ENCODE results near the gene OGT. TPM values are rescaled to one million over a fixed set of nuclear protein-coding genes. Genes with fewer than 3 reads are reported as not detected.
"Not testable (repeated sequence)": the region's sequence is repeated elsewhere in the genome, so short reads cannot be mapped to it uniquely, and the experiment has no call there.

OGT gene
- total RNA-seq, 1 experiment from 2014 or later, result 55.3 TPM

DNA sequence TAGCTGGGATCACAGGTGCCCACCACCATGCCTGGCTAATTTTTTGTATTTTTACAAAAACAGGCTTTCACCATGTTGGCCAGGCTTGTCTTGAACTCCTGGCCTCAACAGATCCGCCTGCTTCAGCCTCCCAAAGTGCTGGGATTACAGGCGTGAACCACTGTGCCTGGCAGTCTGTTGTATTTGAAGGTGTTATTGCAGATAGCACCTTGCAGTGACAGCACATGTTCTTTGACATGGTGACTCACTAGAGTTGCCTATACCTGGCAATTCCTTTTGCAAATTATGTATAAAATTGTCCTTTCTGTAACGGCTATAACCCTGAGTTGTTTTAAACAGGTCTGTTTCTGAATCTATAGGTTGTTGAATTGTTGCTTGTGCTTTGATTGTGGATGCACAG is 7.9 kb downstream of the OGT start:
- no peak for DNase-seq (ENCODE audit: low read depth)

DNA sequence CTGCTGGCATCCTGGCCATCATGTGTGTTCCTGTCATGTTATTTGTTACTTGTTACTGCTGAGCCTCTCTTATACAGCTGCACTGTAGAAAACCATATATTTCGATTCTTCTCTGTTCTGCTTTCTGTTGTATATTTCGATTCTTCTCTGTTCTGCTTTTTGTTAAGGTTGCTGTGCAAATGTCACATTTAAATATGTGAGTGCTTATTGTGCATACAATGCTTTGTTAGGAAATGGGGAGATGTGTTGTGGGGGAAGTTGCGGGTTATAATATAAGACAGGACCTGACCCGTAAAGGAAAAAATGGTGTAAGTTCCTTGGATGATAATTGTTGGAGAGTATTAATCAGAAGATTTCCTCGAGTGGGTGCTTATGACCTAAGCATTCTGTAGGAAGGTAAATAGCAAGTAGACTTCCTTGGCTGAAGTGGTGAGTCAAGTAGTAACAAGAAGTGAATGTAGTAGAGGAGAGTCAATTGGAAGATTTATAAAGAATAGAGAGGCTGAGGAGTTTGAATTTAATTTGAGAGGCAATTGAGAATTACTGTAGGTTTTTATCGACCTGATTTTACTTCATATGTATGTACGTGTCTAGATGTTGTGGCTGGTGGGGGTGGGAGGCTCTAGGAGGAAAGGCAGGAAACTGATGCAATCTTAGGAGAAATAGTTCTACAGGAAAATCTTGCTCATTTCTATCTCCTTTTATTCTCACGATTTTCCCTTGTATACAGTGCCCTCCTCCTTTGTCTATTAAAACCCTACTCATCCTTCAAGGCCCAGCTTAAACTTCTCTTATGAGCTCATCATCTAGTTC is 8.5 kb downstream of the OGT start:
- DNase-seq (ENCODE audit: low read depth), result no peak

DNA sequence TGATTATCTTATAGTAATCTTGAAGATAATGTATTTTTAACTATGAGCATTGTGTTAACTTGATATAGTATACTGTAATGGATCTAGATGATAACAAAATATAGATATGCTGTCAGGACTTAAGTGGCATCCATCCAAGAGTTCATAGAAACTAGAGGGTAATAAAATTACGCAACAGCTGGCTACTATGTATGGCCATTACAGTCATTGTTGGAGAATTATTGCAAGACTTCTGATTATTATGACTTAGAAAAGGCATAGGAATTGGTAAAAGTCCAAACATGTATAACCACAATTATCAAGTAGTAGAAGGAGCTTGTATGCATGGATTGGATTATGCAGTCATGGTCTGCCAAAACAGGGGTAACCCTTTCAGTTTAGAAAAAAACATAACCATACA is 9.5 kb downstream of the OGT start:
- DNase-seq (ENCODE audit: low read depth), result peak; percentile 12

DNA sequence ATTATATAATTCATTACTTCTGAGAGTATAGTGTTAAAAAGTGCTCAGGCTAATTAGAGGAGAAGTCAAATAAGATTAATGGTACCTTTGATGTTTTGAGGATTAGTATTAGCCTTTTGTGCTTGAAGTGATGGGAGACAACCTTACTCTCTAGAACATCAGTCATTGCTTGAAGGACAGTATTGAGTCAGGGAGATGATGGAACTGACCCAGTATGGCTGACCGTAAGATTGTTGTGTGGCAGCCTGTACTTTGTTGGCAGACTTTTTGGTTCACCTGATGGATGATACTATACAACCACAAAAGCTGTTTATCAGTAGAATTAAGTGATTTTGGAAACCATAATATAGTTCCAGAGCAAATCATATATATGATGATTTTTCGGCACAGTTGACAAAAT is 9.9 kb downstream of the OGT start:
- DNase-seq (ENCODE audit: low read depth), result no peak

DNA sequence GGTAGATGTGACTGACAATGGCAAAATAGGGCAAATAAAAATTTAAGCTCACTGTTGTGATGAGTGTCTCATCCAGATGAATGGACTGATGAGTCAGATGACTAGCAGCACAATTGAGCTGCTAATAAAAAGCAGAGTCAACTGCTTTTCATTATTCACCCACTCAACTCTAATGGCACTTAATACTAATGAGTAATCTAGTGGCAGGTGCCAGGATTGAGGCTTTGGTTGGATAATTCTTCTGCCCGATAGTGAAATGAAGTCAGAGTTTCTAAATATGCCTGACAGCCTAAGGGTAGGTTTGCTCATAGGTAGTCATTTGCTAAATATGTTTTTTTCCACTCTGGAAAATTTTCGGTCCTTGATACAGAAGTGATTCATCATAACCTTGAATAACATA is 10.4 kb downstream of the OGT start:
- DNase-seq (ENCODE audit: low read depth), result peak; percentile 72

DNA sequence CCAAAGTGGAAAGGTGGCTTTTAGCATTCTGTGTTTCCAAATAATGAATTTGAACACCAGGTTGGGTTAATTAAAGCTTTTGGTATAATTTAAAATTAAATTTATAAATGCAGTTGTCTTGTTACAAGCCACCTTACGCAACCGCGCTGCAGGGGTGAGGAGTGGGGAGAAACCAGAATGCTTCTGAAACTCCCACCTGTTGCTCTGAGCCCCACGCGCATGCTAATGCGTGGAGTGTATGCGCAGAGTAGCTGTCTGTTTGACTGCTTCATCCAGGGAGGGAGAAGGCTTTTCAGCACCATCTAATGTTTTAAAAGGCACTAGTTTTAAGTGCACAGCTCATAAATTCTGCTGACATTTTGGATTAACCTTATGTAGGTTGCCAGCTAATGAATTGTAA is 12.5 kb downstream of the OGT start:
- DNase-seq (ENCODE audit: low read depth), result no peak

DNA sequence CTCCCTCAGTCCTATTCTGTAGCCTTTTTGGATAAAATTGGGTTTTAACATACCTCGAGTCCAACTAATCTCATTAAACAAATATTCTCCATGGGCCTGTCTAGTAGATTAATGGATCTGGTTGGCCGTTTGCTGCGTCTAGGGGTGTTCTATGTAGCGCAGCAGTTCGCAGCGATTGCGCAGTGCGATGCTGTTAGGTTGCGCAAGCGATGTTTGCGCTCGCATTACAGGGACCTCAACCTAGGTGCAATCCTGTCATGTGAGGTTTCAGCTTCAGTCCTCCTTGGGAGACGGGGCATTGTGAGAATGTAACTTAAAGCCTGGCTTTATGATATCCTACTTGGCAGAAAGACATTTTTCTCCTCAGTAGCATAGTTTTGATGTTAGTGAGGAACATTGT is 14.0 kb downstream of the OGT start:
- no peak for DNase-seq (ENCODE audit: low read depth)

DNA sequence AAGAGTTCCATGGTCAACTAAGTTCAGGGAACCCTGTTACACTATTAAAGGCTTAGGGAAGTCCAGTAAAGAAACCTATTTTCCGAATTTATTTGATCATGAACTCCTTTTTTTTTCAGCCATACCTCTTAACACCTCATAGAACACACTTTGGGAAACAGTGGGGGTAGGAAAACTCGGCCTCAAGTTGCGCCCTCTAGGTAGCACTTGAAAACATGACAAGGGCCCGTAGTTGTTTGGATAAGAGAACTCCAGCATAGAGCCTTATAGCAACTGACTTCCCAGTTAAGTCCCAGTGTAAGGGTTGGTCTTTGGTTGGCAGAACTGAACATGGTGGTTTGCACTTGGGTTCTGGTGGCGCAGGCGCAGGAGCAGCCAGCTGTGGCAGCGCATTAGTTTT is 14.4 kb downstream of the OGT start:
- no peak for DNase-seq (ENCODE audit: low read depth)

DNA sequence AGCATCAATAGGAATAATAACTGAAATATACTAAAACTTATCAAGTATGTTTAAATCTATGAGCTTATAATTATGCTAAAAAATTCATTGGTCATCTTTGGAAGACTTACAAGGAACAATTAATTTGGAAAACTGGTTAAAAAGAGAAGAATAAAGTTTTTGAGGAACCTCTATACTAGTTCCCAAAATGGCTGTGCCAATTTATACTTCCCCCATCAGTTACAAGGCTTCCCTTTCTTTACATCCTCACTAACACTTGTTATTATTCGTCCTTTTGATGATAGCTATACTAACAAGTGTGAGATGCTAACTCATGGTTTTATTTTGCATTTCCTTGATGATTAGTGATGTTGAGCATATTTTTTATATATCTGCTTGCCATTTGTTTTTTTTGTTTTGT is 17.1 kb downstream of the OGT start:
- DNase-seq (ENCODE audit: low read depth), result no peak

DNA sequence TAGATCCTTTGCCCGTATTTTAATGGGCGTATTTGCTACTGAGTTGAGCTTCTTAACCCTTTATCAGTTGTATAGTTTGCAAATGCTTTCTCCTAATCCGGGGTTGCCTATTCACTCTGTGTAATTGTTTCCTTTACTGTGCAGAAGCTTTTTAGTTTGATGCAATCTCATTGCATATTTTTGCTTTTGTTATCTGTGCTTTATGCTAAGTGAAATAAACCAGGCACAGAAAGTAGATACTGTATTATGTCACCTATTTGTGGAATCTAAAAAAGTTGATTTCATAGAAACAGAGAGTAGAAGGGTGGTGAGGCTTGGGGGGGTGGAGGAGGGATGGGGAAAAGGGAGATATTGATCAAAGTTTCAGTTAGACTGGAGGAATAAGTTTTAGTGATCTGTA is 17.7 kb downstream of the OGT start:
- DNase-seq (ENCODE audit: low read depth), result no peak

DNA sequence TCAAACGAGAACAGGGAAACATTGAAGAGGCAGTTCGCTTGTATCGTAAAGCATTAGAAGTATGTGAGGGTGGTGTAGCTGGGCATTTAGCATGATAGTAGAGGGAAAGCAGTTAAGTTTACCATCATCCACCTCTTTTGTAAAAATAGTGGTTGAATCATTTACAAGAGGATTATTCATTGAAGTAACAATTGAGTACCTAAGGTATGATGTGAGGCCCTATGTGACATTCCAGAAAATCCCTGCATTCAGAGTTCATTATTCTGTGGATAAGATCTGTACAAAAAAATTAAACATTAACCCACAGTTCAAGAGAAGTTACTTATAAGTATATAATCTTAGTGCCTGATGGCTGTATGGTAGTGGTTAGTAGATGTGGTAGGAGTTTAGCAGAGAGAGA is 23.1 kb downstream of the OGT start:
- DNase-seq (ENCODE audit: low read depth), result no peak

DNA sequence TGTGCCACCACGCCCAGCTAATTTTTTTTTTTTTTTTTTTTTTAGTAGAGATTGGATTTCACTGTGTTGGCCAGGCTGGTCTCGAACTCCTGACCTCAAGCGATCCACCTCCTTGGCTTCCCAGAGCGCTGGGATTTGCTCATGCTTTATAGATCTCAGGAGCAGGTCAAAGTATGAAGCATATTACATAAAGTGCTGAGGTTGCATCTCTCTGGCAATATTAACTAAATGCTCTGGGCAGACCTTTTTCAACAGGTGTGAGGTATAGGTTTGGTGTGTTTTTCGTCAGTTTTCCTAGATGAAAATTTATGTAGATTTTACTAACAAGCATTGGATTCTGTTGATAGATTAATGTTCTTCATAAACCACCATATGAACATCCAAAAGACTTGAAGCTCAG is 26.0 kb downstream of the OGT start:
- no peak for DNase-seq (ENCODE audit: low read depth)

DNA sequence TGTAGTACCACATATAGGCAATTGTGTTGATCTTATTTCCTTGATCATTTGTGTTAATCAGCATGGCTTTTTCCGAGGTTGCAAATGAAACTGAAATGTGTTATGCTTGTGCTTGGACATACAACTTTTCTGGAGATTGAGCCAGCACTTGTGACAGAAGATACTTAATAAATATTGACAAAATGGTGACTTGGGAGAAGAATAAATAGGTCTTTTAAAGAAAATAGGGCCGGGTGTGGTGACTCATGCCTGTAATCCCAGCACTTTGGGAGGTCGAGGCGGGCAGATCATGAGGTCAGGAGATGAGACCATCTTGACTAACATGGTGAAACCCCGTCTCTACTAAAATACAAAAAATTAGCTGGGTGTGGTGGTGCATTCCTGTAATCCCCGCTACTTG is 26.9 kb downstream of the OGT start:
- not testable (repeated sequence) for DNase-seq (ENCODE audit: low read depth)

DNA sequence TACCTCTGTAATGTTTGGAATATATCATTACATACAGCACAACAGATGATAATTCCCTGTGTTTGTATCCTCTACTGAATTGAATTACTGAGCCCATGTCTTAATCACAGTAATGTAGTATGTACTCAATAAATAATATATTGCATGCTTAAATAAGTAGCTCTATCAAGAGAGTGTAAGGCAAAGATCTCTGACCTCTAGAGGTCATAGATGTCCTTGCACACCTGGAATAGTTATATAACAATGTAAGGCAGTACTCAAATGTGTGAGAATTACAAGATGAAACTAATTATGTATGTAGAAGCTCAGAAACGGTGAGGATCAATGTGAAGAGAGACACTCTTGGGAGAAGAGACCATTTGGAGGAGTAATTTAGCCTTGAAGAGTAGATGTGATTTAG is 31.0 kb downstream of the OGT start:
- no peak for DNase-seq (ENCODE audit: low read depth)

DNA sequence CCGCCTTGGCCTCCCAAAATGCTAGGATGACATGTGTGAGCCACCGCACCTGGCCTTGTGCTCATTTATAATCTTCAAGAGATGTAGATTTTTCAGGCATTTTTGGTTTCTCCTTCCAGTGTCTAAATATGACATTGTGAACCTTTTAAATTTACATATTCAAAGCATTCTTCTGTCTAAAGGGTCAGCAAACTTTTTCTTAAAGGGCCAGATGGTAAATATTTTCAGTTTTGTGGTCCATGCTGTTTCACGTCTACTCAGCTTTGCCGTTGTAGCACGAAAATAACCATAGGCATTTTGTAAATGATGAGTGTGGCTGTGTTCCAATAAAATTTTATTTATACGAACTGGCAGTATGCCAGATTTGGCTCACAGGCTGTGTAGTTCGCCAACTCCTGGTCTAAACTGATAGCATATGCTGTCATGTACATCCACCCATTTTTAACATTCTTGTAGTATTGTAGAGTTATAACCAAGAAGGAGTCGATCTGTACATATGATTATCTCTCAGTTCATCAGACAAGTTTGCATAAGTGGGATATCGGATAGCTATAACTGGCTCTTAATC is 32.7 kb downstream of the OGT start:
- DNase-seq (ENCODE audit: low read depth), result no peak

DNA sequence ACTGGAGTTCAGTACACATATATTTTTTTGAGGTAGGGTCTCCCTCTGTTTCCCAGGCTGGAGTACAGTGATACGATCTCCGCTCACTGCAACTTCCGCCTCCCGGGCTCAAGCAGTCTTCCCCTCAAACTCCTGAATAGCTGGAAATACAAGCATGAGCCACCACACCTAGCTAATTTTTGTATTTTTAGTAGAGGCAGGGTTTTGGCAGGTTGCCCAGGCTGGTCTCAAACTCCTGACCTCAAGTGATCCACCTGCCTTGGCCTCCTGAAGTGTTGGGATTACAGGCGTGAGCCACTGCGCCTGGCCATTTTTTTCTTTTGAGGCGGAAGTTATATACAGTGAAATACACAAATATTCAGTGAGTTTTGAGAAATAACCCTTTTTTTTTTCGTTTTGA is 38.5 kb downstream of the OGT start:
- DNase-seq (ENCODE audit: low read depth), result not testable (repeated sequence)

DNA sequence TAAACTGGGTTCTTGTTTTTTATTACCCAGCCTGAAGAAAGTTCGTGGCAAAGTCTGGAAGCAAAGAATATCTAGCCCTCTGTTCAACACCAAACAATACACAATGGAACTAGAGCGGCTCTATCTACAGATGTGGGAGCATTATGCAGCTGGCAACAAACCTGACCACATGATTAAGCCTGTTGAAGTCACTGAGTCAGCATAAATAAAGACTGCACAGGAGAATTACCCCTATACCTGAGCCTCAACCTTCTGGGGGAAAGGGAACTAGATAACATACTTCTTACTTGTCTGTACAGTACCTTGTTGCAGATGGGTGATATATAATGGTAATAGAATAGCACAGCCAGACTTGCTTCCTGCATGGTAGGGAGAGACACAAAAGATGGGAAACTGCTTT is 40.7 kb downstream of the OGT start:
- DNase-seq (ENCODE audit: low read depth), result no peak

DNA sequence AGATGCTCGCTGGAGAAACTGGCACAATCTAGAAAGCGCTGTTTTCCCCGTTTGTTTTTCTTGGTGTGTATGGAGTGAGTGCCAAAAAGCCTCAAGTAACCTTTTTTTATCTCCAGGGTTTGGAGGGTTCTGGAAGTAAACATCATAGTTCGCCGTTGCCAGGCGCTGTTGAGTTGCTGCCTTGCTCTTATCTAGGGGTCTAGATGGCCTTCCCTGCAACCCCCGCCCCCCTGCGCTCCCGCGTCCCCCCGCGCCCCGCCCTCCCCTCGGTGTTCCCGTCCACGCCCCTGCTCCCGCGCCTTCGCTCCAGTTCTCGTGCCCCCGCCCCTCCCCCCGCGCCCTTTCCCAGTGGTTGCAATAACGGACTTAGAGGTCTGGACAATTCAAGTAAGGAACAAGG is 44.8 kb downstream of the OGT start:
- DNase-seq (ENCODE audit: low read depth), result no peak

DNA sequence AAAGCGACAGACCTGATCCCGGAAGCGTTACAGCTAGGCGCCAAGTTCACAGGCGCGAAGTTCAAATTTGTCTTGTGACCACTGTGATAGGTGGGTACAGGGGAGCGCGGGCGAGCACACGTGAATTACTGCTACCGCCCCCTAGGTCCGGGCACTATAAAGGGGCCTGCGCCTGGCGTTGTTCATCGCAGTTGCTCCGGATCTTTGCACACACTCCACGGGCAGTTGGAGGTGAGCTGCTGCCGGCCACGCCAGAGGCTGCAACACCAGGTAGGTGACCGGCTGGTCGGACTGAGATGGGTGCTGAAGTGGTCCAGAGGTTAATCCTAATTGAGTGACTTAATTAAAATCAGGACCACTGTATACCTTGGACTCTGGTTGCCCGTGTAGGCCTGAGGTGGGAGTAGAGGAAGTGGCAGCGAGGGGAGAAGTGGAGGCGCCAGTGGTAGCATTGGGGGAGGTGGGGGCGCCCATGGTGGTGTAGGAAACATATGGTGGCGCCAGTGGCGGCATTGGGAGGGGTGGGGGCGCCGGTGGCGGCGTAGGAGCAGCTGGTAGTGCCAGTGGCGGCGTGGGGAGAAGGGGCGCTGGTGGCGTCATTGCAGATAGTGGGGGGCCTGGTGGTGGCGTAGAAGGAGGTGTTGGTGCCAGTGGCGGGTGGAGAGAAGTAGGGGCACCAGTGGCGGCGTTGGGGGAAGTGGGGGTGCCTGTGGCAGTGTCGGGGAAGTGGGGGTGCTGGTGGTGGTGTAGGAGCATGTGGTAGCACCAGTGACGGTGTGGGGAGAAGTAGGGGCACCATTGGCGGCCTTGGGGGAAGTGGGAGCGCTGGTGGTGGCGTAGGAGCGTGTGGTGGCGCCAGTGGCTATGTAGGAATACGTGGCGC is 45.6 kb downstream of the OGT start, which contains the start of gene GCNA:
Gene GCNA (plus strand): TSS at position 185 of the 883 bp plus-strand sequence. CDS start 2,385 bp downstream, outside the sequence.
- DNase-seq (ENCODE audit: low read depth), result no peak

DNA sequence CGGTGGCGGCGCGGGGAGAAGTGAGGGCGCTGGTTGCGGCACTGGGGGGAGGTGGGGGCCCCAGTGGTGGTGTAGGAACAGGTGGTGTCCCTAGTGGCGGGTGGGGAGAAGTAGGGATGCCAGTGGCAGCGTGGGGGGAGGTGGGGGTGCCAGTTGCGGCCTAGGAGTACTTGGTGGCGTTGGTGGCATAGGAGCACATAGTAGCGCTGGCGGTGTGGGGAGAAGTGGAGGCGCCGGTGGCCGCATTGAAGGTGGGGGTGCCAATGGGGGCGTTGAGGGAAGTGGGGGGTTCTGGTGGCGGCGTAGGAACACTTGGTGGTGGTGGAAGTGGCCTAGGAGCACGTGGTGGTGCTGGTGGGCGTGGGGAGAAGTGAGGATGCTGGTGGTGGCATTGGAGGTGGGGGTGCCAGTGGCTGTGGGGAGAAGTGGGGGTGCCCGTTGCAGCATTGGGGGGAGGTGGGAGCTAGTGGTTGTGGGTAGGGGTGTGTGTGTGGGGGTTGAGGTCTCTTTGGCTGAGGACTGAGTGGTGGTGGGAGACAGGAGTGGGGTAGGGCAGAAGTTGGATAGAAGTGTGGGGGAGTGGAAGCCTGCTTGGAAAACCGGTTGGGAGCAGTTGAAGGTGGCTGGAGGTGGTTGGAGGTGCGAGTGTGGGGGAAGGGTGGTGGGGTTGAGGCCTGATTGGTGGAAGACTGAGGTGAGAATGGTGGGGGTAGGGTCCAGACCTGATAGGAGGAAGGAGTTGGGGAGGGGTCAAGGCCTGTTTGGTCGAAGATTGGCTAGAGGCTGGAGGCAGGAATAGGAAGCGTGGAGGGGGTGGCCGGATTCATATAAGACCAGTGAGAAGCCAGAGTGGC is 46.5 kb downstream of the OGT start:
- DNase-seq (ENCODE audit: low read depth), result no peak

DNA sequence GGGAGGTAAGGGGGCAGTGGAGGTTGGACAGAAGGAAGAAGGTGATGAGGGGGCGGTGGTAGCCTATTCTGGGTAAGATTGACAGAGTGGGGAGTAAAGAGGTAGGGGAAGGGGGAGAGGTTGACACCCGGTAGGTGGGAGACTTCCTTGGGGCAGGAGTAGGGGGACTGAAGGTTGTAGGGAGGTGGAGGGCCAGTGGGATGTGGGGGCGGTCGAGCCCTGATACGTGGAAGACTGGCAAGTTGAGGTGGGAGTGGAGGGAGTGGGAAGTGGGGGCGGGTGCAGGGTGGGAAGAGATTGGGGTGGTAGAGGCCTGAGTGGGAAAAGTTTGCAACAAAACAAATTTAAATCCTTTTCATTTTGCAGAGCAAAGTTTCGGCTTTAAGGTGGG is 47.1 kb downstream of the OGT start:
- no peak for DNase-seq (ENCODE audit: low read depth)

DNA sequence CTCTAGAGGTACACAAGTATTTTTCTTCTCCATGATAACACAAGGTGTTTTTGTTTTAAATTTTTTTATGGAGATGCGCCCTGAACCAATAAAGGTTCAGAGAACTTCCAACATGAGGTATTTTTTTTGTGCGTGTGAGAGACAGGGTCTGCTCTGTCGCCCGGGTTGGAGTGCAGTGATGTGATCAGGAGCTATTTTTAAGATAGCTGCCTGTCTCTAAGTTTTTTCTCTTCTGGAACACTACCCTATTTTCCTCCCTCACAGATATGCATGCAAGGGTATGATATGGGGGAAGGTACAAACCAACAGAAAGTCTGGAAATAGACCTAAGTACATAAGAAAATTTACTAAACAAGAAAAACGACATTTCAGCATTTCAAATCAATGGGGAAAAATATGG is 48.3 kb downstream of the OGT start:
- no peak for DNase-seq (ENCODE audit: low read depth)

Data from LHCN-M2 (cell line).